Right lobe of liver (tissue), 6 donors: ENCODE measurements around the gene UBE3C. TPM values are rescaled to one million over a fixed set of nuclear protein-coding genes. Genes with fewer than 3 reads are reported as not detected.
A peak's percentile ranks its signal among the peaks of the same experiment; 100 is the strongest.

ENCODE experiments used
- ATAC-seq, 4 donors: fragments of 200-7000 bp; cut with Tn5 transposase; one replicate each; pipeline ENCODE4 v1.9.1; 2020; ENCODE audit warnings: mild to moderate bottlenecking in 4 of 4, moderate library complexity in 4 of 4
- DNase-seq, 3 donors: peaks; one replicate each; pipeline ENCODE4 v3.0.0-alpha.2; 2020
- H3K27ac ChIP-seq, 3 donors: fragments of 200-600 bp; one replicate each; pipeline ENCODE4 v1.8.0; 2022
- H3K27me3 ChIP-seq, 2 donors: fragments of 200-600 bp; one replicate each; pipeline ENCODE4 v1.8.0; 2022
- H3K36me3 ChIP-seq, 4 donors: fragments of 200-600 bp; sonication (generic) in 1 of 4; one replicate each; pipeline versions ENCODE4 v1.5.1 to v1.8.0; 2017 to 2022; ENCODE audit warnings: control low read depth in 1 of 4
- H3K4me1 ChIP-seq, 4 donors: fragments of 200-600 bp; sonication (generic) in 1 of 4; one replicate each; pipeline versions ENCODE4 v1.5.1 to v1.8.0; 2017 to 2022; ENCODE audit warnings: control low read depth in 1 of 4
- H3K4me3 ChIP-seq, 3 donors: fragments of 200-600 bp; one replicate each; pipeline ENCODE4 v1.8.0; 2022
- H3K9me3 ChIP-seq, 4 donors: fragments of 200-600 bp; sonication (generic) in 1 of 4; one replicate each; pipeline versions ENCODE4 v1.5.1 to v1.8.0; 2017 to 2022; ENCODE audit warnings: control low read depth in 1 of 4
- CTCF ChIP-seq, 4 donors: fragments of 200-600 bp in 3 of 4; fragments of 450-650 bp in 1 of 4; IDR thresholded peaks; one replicate each; pipeline versions ENCODE4 v1.5.1 to v1.8.0; 2016 to 2022; ENCODE audit warnings: antibody characterized with exemption in 4 of 4, mild to moderate bottlenecking in 2 of 4
- POLR2A ChIP-seq: fragments of 450-650 bp; IDR thresholded peaks from one replicate; pipeline ENCODE4 v1.6.1; 2017; ENCODE audit warnings: antibody characterized with exemption, mild to moderate bottlenecking
- WGBS: methylation state at CpG from one replicate; pipeline ENCODE4 v1.1.6; 2018; ENCODE audit warnings: low coverage, low lambda C conversion rate; ENCODE audit not compliant: insufficient coverage; ENCODE audit errors: missing lambda C conversion rate; 5-methylcytosine and 5-hydroxymethylcytosine counted together
- intact Hi-C, 2 donors: fragments of 100-400 bp; cut with DNase I; formaldehyde crosslinking; loops; one replicate each; pipeline versions ENCODE4 v1.11.2 to v1.14.1; 2022
- total RNA-seq, 6 experiments: library from RNA; depleted of rRNA in 2 of 6; stranded (reverse); fragments of >200 nt in 2 of 6; fragmentation: NEBNext Ultra II Directional in 3 of 6; extraction: Animal tissue kit (Norgen Biotek cat#: 25700) in 3 of 6; gene quantifications; one replicate each; pipeline versions ENCODE4 v1.1.0 to v1.2.4, GENCODE V29; 2016 to 2023
- donor health status: DM: no; HTN: yes; CAD: no.
- donor health status: DM: no; HTN: no; CAD: no.
- donor health status: DM: no; HTN: no; CAD: no.
- donor health status: DM: no; HTN: yes; CAD: no.
- donor health status: DM: no; HTN: yes; CAD: no.

Gene UBE3C
- total RNA-seq, 6 experiments from 2014 or later: 28.3 to 48.1 (median 31.9) TPM

- Histone ChIP-seq H3K36me3 (no peaks in the 10 kb centered on the region), H3K9me3 (no peaks in the 10 kb centered on the region), H3K4me3 (no peak overlapping the region), H3K4me1 (peaks cover 0 to 24% (median 6%) of the 10 kb centered on the region in 4 donors), H3K27ac (no peak overlapping the region), H3K27me3 (no peaks in the 10 kb centered on the region)
- WGBS: 87% methylated on average over 4 of the region's 5 CpGs
- intact Hi-C loops: no loop called here
- ATAC-seq: no peak
- no peak for DNase-seq
- no peak for TF ChIP-seq POLR2A
- no peak for TF ChIP-seq CTCF (IDR thresholded peaks at IDR 0.05)
These were observed 13.1 kb downstream of the UBE3C start for GRCh38 chr7:157151626-157152339.

- H3K4me3 ChIP-seq: no peak overlapping the region
- H3K36me3 ChIP-seq: no peaks in the 10 kb centered on the region
- DNase-seq: no peak
- H3K9me3 ChIP-seq: no peaks in the 10 kb centered on the region
- H3K4me1 ChIP-seq: peaks cover 0 to 24% (median 6%) of the 10 kb centered on the region in 4 donors
- WGBS: 85% methylated on average over 8 of the region's 9 CpGs
- no peak for ATAC-seq
- no peak overlapping the region for H3K27ac ChIP-seq
- no peaks in the 10 kb centered on the region for H3K27me3 ChIP-seq
- intact Hi-C loops: no loop called here
- no peak for TF ChIP-seq CTCF (IDR thresholded peaks at IDR 0.05)
- TF ChIP-seq POLR2A: no peak
These were observed 13.7 kb downstream of the UBE3C start for GRCh38 chr7:157152391-157152937.

GRCh38 chr7:157153260-157153659, 14.5 kb downstream of the UBE3C start:
- Histone ChIP-seq H3K4me1 (peaks cover 0 to 24% (median 6%) of the 10 kb centered on the region in 4 donors), H3K9me3 (no peaks in the 10 kb centered on the region), H3K27ac (no peak overlapping the region), H3K4me3 (no peak overlapping the region), H3K27me3 (no peaks in the 10 kb centered on the region), H3K36me3 (no peaks in the 10 kb centered on the region)
- intact Hi-C loops: no loop called here
- TF ChIP-seq CTCF (IDR thresholded peaks at IDR 0.05) (no peak), POLR2A (no peak)
- WGBS: 47% methylated on average over 7 of the region's 8 CpGs
- ATAC-seq: peak in 2 of 4 donors; percentile 25 to 34
- DNase-seq: no peak

- no peak for ATAC-seq
These were observed 17.2 kb downstream of the UBE3C start for GRCh38 chr7:157155959-157156358.

More at GRCh38 chr7:157155959-157156358, 17.2 kb downstream of the UBE3C start:
- TF ChIP-seq POLR2A: no peak
- TF ChIP-seq CTCF (IDR thresholded peaks at IDR 0.05): no peak
- intact Hi-C loops: no loop called here
- H3K27me3 ChIP-seq: no peaks in the 10 kb centered on the region
- H3K27ac ChIP-seq: no peak overlapping the region
- peaks cover 0 to 6% (median 0%) of the 10 kb centered on the region in 4 donors for H3K4me1 ChIP-seq
- no peak overlapping the region for H3K4me3 ChIP-seq
- DNase-seq: no peak
- no peaks in the 10 kb centered on the region for H3K36me3 ChIP-seq
- no peaks in the 10 kb centered on the region for H3K9me3 ChIP-seq
